Activated CD8-positive, alpha-beta memory T cell treated with anti-CD3 and anti-CD28 coated beads, Interleukin-2, amount 50 U/mL, for 48 hours (primary cell): ENCODE measurements around the gene HJV.

Experiments
- DNase-seq: peaks from one replicate; pipeline ENCODE4 v3.0.0-alpha.2; 2020

Gene HJV

DNA sequence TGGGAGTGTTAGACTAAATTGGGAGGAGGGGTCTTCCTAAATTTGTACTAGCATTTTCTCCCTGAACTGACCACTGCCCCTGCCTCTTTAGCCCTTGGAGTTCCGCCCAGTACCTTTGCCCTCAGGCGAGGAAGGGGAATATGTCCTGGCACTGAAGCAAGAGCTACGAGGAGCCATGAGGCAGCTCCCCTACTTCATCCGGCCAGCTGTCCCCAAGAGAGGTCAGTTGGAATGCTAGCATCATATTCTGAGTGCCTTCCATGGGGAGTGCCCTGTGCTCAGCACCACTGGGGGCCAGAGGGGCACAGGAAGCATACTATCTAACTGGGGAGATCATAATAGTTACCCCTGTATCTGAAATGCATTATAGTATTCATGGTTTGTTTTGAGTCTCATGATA lies 46.3 kb downstream of the HJV start:
- DNase-seq: peak; percentile 41

DNA sequence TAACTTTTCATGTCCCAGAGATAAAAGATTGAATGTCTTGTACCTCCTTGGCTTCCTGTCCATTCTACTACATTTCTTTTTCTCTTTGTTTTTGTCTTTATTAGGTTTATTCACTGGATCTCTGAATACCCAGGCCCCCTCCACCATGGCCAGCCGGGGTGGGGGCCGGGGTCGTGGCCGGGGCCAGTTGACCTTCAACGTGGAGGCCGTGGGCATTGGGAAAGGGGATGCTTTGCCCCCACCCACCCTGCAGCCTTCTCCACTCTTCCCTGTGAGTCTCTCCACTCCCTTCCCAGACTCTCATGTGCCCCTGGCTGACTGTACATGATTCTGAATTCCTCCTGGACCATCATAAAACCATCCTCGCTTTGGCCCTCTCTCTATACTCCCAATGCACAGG lies 46.8 kb downstream of the HJV start:
- DNase-seq: peak; percentile 40

DNA sequence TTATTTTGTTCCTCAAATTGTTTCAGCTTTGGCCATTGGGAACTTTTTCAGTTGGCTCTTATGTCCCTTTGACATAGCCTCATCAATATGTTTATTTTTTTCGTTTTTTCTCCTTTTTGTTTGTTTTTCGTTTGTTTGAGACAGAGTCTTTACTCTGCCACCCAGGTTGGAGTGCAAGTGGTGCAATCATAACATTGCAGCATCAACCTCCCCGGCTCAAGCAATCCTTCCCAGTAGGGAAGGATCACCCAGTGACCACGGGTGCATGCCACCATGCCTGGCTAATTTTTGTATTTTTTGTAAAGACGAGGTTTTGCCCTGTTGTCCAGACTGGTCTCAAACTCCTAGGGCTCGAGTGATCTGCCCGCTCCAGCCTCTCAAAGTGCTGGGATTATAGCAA lies 49.0 kb downstream of the HJV start:
- peak; percentile 25 for DNase-seq
